Ovary (tissue), 9 donors: ENCODE data around the gene PLPPR5. TPM values are rescaled to one million over a fixed set of nuclear protein-coding genes. Genes with fewer than 3 reads are reported as not detected.

Source experiments
- DNase-seq, 5 donors: peaks; one replicate each; pipeline ENCODE4 v3.0.0-alpha.2; 2019 to 2020
- H3K27ac ChIP-seq, 2 donors: fragments of 200-600 bp; one replicate each; pipeline versions ENCODE4 v1.5.1 to v1.8.0; 2019 to 2022
- H3K27me3 ChIP-seq: fragments of 200-600 bp; one replicate; pipeline ENCODE4 v1.8.0; 2022
- H3K36me3 ChIP-seq: fragments of 200-600 bp; sonication (generic); one replicate; pipeline ENCODE4 v1.5.1; 2019
- H3K4me1 ChIP-seq: one replicate; pipeline ENCODE4 v1.8.1; 2013; ENCODE audit warnings: mild to moderate bottlenecking, moderate library complexity; ENCODE audit not compliant: insufficient read depth
- H3K4me3 ChIP-seq: fragments of 200-600 bp; sonication (generic); one replicate; pipeline ENCODE4 v1.5.1; 2017
- H3K9me3 ChIP-seq, 2 donors: fragments of 200-600 bp in 1 of 2; sonication (generic) in 1 of 2; one replicate each; pipeline versions ENCODE4 v1.5.1 to v1.8.1; 2013 to 2019; ENCODE audit warnings: mild to moderate bottlenecking in 1 of 2, moderate library complexity in 1 of 2
- CTCF ChIP-seq, 3 donors: fragments of 450-650 bp in 2 of 3; fragments of 200-600 bp in 1 of 3; IDR thresholded peaks; one replicate each; pipeline versions ENCODE4 v1.5.1 to v1.8.0; 2016 to 2022; ENCODE audit warnings: antibody characterized with exemption in 3 of 3, mild to moderate bottlenecking in 1 of 3
- EP300 ChIP-seq: sonication (generic); formaldehyde crosslinking; IDR thresholded peaks from one replicate; pipeline ENCODE4 v1.6.1; 2017; ENCODE audit warnings: antibody characterized with exemption
- POLR2A ChIP-seq: fragments of 450-650 bp; IDR thresholded peaks from one replicate; pipeline ENCODE4 v1.6.1; 2017; ENCODE audit warnings: antibody characterized with exemption, mild to moderate bottlenecking, moderate library complexity
- WGBS, 3 donors: extraction: QIAGEN DNeasy Blood & Tissue Kit in 1 of 3; methylation state at CpG; one replicate each; pipeline versions ENCODE4 v1.1.5 to v1.1.7; 2013 to 2017; 5-methylcytosine and 5-hydroxymethylcytosine counted together
- intact Hi-C, 4 donors: fragments of 100-400 bp; cut with DNase I; formaldehyde crosslinking; loops; one replicate each; pipeline versions ENCODE4 v1.11.0 to v1.15.1; 2022 to 2023
- polyA plus RNA-seq, 2 donors: library from polyadenylated mRNA; stranded (reverse); fragments of 200-250 nt in 1 of 2; fragments of 350-450 nt in 1 of 2; fragmentation: Illumina TruSeq in 1 of 2; extraction: RNeasy Lipid Tissue Mini Kit (QIAGEN cat#74804) in 1 of 2; gene quantifications; one replicate each; pipeline ENCODE4 v1.2.3, GENCODE V29; 2013 to 2014
- total RNA-seq, 7 donors: library from RNA; depleted of rRNA in 2 of 7; stranded (reverse); fragments of >200 nt in 2 of 7; fragmentation: NEBNext Ultra II Directional in 3 of 7; extraction: Animal tissue kit (Norgen Biotek cat#: 25700) in 3 of 7; gene quantifications; one replicate each; pipeline versions ENCODE4 v1.1.0 to v1.2.4, GENCODE V29; 2016 to 2023
- donor health status: DM: no; HTN: no; CAD: no; lungs with moderate emphysema.
- donor health status: DM: no; HTN: no; CAD: no.
- donor health status: Bipolar disorder and iron deficiency.
- donor health status: DM: yes; HTN: yes; CAD: no.
- donor health status: DM: no; HTN: no; CAD: no.
- donor health status: DM: yes; HTN: yes; CAD: no.

Gene PLPPR5
- total and polyA plus RNA-seq, 9 donors, result not detected

- no peaks in the 10 kb centered on the region for H3K36me3 ChIP-seq
- no peak for DNase-seq
- H3K4me1 ChIP-seq, result no peaks in the 10 kb centered on the region
- H3K27ac ChIP-seq, result no peak overlapping the region
- H3K9me3 ChIP-seq, result no peaks in the 10 kb centered on the region
- no peaks in the 10 kb centered on the region for H3K27me3 ChIP-seq
- 52 to 76% (median 64%) methylated on average over 1 of the region's 1 CpG for WGBS, 3 donors
- TF ChIP-seq EP300 (no peak), CTCF (IDR thresholded peaks at IDR 0.05) (no peak), POLR2A (no peak)
- intact Hi-C loops, result no loop called here
- no peak overlapping the region for H3K4me3 ChIP-seq
Measured at GRCh38 chr1:98903726-98904125, 100.9 kb downstream of the PLPPR5 start.

- 11 to 26% (median 25%) methylated on average over 2 of the region's 2 CpGs for WGBS, 3 donors
- TF ChIP-seq POLR2A (no peak), EP300 (no peak), CTCF (IDR thresholded peaks at IDR 0.05) (no peak)
- Histone ChIP-seq H3K27me3 (no peaks in the 10 kb centered on the region), H3K27ac (no peak overlapping the region), H3K4me3 (no peak overlapping the region), H3K9me3 (no peaks in the 10 kb centered on the region), H3K4me1 (no peaks in the 10 kb centered on the region), H3K36me3 (no peaks in the 10 kb centered on the region)
- no peak for DNase-seq
- intact Hi-C loops, result no loop called here
Measured at GRCh38 chr1:98903261-98903660, 101.4 kb downstream of the PLPPR5 start.

DNA sequence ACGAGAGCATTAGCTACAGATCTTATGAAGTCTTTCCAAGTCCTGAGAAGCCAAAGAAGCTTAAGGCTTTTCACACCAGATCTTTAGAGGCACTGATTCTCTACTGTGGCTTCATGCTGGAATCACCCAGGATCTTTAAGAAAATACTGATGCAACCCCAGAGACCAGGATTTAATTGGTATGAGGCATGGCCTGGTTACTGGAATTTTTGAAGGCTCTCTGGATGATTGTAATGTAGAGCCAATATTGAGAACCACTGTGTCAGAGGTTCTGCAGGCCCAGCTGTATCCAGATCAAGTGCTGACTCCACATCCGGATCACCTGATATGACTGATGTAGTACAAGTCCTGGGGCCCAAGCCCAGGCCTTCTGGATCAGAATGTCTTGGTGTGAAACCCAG is 105.7 kb downstream of the PLPPR5 start:
- intact Hi-C loops, result no loop called here
- no peak for TF ChIP-seq EP300
- TF ChIP-seq CTCF (IDR thresholded peaks at IDR 0.05), result no peak
- TF ChIP-seq POLR2A, result no peak
- H3K27ac ChIP-seq, result no peak overlapping the region
- H3K27me3 ChIP-seq, result no peaks in the 10 kb centered on the region
- WGBS, 3 donors, result 67 to 75% (median 74%) methylated on average over 2 of the region's 2 CpGs
- no peak for DNase-seq
- no peaks in the 10 kb centered on the region for H3K36me3 ChIP-seq
- H3K9me3 ChIP-seq, result no peaks in the 10 kb centered on the region
- no peaks in the 10 kb centered on the region for H3K4me1 ChIP-seq
- no peak overlapping the region for H3K4me3 ChIP-seq

DNA sequence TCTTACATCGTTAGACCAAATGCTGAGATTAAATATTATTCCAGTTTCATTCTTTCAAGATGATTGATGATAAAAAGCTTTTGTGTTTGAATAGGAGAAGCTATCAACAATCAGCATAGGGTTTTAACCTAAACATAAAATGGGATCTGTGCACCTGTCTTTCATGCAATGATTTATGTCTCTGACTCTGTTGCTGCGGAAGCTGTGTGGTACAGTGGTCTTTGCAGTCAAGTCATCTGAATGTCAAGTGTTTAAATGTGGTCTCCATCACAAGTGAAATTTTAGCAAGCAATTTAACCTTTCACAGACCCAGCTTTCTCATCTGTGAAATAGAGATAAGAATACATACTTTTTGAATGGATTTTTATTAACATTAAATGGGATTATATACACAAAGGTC is 107.2 kb downstream of the PLPPR5 start:
- TF ChIP-seq POLR2A (no peak), CTCF (IDR thresholded peaks at IDR 0.05) (no peak), EP300 (no peak)
- no peaks in the 10 kb centered on the region for H3K4me1 ChIP-seq
- H3K36me3 ChIP-seq, result no peaks in the 10 kb centered on the region
- no peak overlapping the region for H3K27ac ChIP-seq
- H3K27me3 ChIP-seq, result no peaks in the 10 kb centered on the region
- intact Hi-C loops, result no loop called here
- no peaks in the 10 kb centered on the region for H3K9me3 ChIP-seq
- WGBS, 3 donors, result 76 to 83% (median 77%) methylated on average over 2 of the region's 2 CpGs
- DNase-seq, result no peak
- no peak overlapping the region for H3K4me3 ChIP-seq
